H1 (cell line): Measurements from ENCODE around the gene DRAM2.

ENCODE experiments used
- CTCF ChIP-seq, 3 experiments: IDR thresholded peaks; 1 replicate in 2 of 3; 2 replicates in 1 of 3; pipeline versions ENCODE4 v1.5.1 to v1.6.1; 2011; ENCODE audit warnings: low read length in 3 of 3, mild to moderate bottlenecking in 3 of 3, inconsistent platforms in 2 of 3, low read depth in 1 of 3, moderate library complexity in 1 of 3; ENCODE audit not compliant: insufficient read depth in 1 of 3; ENCODE audit errors: control extremely low read depth in 1 of 3
- EZH2 ChIP-seq: fragments of 200-600 bp; sonication (generic); IDR thresholded peaks from 2 replicates; pipeline ENCODE4 v1.7.1; 2012; ENCODE audit warnings: low read depth, mild to moderate bottlenecking, moderate library complexity, low read length, inconsistent platforms; ENCODE audit not compliant: severe bottlenecking
- JUN ChIP-seq: IDR thresholded peaks from 2 replicates; pipeline ENCODE4 v1.6.1; 2011; ENCODE audit warnings: low read depth, mild to moderate bottlenecking, improper control_type of control experiment, low read length
- SUZ12 ChIP-seq: fragments of 200-600 bp; sonication (generic); IDR thresholded peaks from 2 replicates; pipeline ENCODE4 v1.6.1; 2012; ENCODE audit warnings: mild to moderate bottlenecking, inconsistent platforms, low read length, moderate library complexity, mixed read lengths
- USF2 ChIP-seq: IDR thresholded peaks from 2 replicates; pipeline ENCODE4 v1.6.1; 2011; ENCODE audit warnings: low read length, improper control_type of control experiment

GRCh38 chr1:111139956-111140679 is at the start of gene DRAM2, which contains the start of gene CEPT1:
- TF ChIP-seq SUZ12: no peak
- no peak for TF ChIP-seq CTCF (IDR thresholded peaks at IDR 0.05; ENCODE audit: control extremely low read depth in 1 of 3, insufficient read depth in 1 of 3, low read depth in 1 of 3, low read length in 3 of 3)
- no peak for TF ChIP-seq JUN
- no peak for TF ChIP-seq EZH2
- no peak for TF ChIP-seq USF2
